HG02623 (cell line): ENCODE results near the gene HERC2.
A peak's percentile ranks its signal among the peaks of the same experiment; 100 is the strongest.
"Not testable (repeated sequence)": the region's sequence is repeated elsewhere in the genome, so short reads cannot be mapped to it uniquely, and the experiment has no call there.

Experiments used
- ATAC-seq: cut with Tn5 transposase; IDR thresholded peaks from one replicate; pipeline ENCODE4 v1.9.1; 2021; ENCODE audit warnings: moderate library complexity; ENCODE audit not compliant: unreplicated experiment

Gene HERC2

GRCh38 chr15:28322129-28322588 lies at the start of gene HERC2:
Gene HERC2 (minus strand): TSS chr15:28322179. CDS start chr15:28321433, 746 bp downstream.
- ATAC-seq = not testable (repeated sequence)

- not testable (repeated sequence) for ATAC-seq
Measured at GRCh38 chr15:28365502-28365901, 43.5 kb upstream of the HERC2 start.

- not testable (repeated sequence) for ATAC-seq
Measured at GRCh38 chr15:28357984-28358383, 36.0 kb upstream of the HERC2 start, which contains the start of gene GOLGA6L24. Gene GOLGA6L24 (minus strand): TSS chr15:28358084. CDS start chr15:28358023, 61 bp downstream.

- not testable (repeated sequence) for ATAC-seq
Measured at GRCh38 chr15:28321358-28322078, 461 bp downstream of the HERC2 start.

- not testable (repeated sequence) for ATAC-seq
Measured at GRCh38 chr15:28319725-28320124, 2.3 kb downstream of the HERC2 start.

- ATAC-seq = not testable (repeated sequence)
Measured at GRCh38 chr15:28318828-28319227, 3.2 kb downstream of the HERC2 start.

- ATAC-seq = not testable (repeated sequence)
Measured at GRCh38 chr15:28318122-28318521, 3.9 kb downstream of the HERC2 start.

GRCh38 chr15:28316958-28317357 lies 5.0 kb downstream of the HERC2 start:
- ATAC-seq = not testable (repeated sequence)

GRCh38 chr15:28310454-28310853 lies 11.5 kb downstream of the HERC2 start:
- ATAC-seq = not testable (repeated sequence)

- ATAC-seq = not testable (repeated sequence)
Measured at GRCh38 chr15:28308718-28309117, 13.3 kb downstream of the HERC2 start.

GRCh38 chr15:28305700-28306099 lies 16.3 kb downstream of the HERC2 start:
- not testable (repeated sequence) for ATAC-seq

- ATAC-seq = not testable (repeated sequence)
Measured at GRCh38 chr15:28297434-28297833, 24.5 kb downstream of the HERC2 start.

- not testable (repeated sequence) for ATAC-seq
Measured at GRCh38 chr15:28296814-28297213, 25.2 kb downstream of the HERC2 start.

- not testable (repeated sequence) for ATAC-seq
Measured at GRCh38 chr15:28295009-28295563, 26.9 kb downstream of the HERC2 start.

- ATAC-seq = not testable (repeated sequence)
Measured at GRCh38 chr15:28294560-28294959, 27.4 kb downstream of the HERC2 start.

- ATAC-seq = peak; percentile 22
Measured at GRCh38 chr15:28289694-28290463, 32.1 kb downstream of the HERC2 start.

GRCh38 chr15:28288830-28289693 lies 32.9 kb downstream of the HERC2 start:
- ATAC-seq = peak; percentile 62

- ATAC-seq = not testable (repeated sequence)
Measured at GRCh38 chr15:28286659-28287058, 35.3 kb downstream of the HERC2 start.

GRCh38 chr15:28286031-28286430 lies 35.9 kb downstream of the HERC2 start:
- ATAC-seq = no peak

- ATAC-seq = no peak
Measured at GRCh38 chr15:28281876-28282275, 40.1 kb downstream of the HERC2 start.
